Type B pancreatic cell (in vitro differentiated cells): ENCODE measurements around the gene C22orf15. TPM values are rescaled to one million over a fixed set of nuclear protein-coding genes. Genes with fewer than 3 reads are reported as not detected.

Experiments
- DNase-seq: peaks from one replicate; pipeline ENCODE4 v3.0.0; 2021; ENCODE audit warnings: mixed read lengths; ENCODE audit not compliant: unreplicated experiment; ENCODE audit errors: extremely low spot score
- H3K27ac Mint-ChIP-seq: 2 replicates; pipeline ENCODE4 v1.8.0; 2021; ENCODE audit warnings: mild to moderate bottlenecking, mixed read lengths
- H3K27me3 Mint-ChIP-seq: 2 replicates; pipeline ENCODE4 v1.8.0; 2021; ENCODE audit warnings: mixed read lengths
- H3K36me3 Mint-ChIP-seq: 2 replicates; pipeline ENCODE4 v1.8.0; 2021; ENCODE audit warnings: mixed read lengths
- H3K4me1 Mint-ChIP-seq: one replicate; pipeline ENCODE4 v1.8.0; 2021; ENCODE audit warnings: mixed read lengths; ENCODE audit not compliant: unreplicated experiment
- H3K4me3 Mint-ChIP-seq: 2 replicates; pipeline ENCODE4 v1.8.0; 2021; ENCODE audit warnings: mild to moderate bottlenecking, mixed read lengths
- H3K9me3 Mint-ChIP-seq: 2 replicates; pipeline ENCODE4 v1.8.0; 2021; ENCODE audit warnings: mixed read lengths
- CTCF ChIP-seq: fragments of 200-600 bp; sonication (generic); conservative IDR thresholded peaks from 2 replicates; pipeline ENCODE4 v1.5.0; 2021; ENCODE audit warnings: antibody characterized with exemption, mild to moderate bottlenecking
- total RNA-seq: library from RNA; stranded (reverse); gene quantifications from 2 replicates; pipeline ENCODE4 v1.2.1, GENCODE V29; 2021; ENCODE audit warnings: low replicate concordance

Gene C22orf15
- total RNA-seq, 1 donor from 2014 or later, result 1.7 TPM

GRCh38 chr22:23755711-23756110, 7.1 kb upstream of the C22orf15 start:
- no peak for TF ChIP-seq CTCF
- H3K9me3 Mint-ChIP-seq, result no peaks in the 10 kb centered on the region
- H3K27me3 Mint-ChIP-seq, result no peaks in the 10 kb centered on the region
- no peaks in the 10 kb centered on the region for H3K36me3 Mint-ChIP-seq
- H3K27ac Mint-ChIP-seq, result peak overlapping the region; percentile 42
- no peak overlapping the region for H3K4me3 Mint-ChIP-seq
- no peak for DNase-seq
- H3K4me1 Mint-ChIP-seq, result peaks cover 5% of the 10 kb centered on the region

GRCh38 chr22:23756891-23757290, 5.9 kb upstream of the C22orf15 start:
- Mint-ChIP-seq H3K4me1 (peaks cover 5% of the 10 kb centered on the region), H3K36me3 (no peaks in the 10 kb centered on the region), H3K4me3 (no peak overlapping the region), H3K27ac (no peak overlapping the region), H3K9me3 (no peaks in the 10 kb centered on the region), H3K27me3 (no peaks in the 10 kb centered on the region)
- DNase-seq, result no peak
- no peak for TF ChIP-seq CTCF

GRCh38 chr22:23759566-23759965, 3.2 kb upstream of the C22orf15 start:
- Mint-ChIP-seq H3K36me3 (no peaks in the 10 kb centered on the region), H3K4me1 (peaks cover 9% of the 10 kb centered on the region), H3K4me3 (no peak overlapping the region), H3K9me3 (no peaks in the 10 kb centered on the region), H3K27me3 (no peaks in the 10 kb centered on the region), H3K27ac (no peak overlapping the region)
- no peak for TF ChIP-seq CTCF
- DNase-seq, result no peak

GRCh38 chr22:23760056-23760455, 2.7 kb upstream of the C22orf15 start:
- H3K36me3 Mint-ChIP-seq, result no peaks in the 10 kb centered on the region
- H3K27ac Mint-ChIP-seq, result no peak overlapping the region
- no peak for DNase-seq
- H3K4me1 Mint-ChIP-seq, result peaks cover 8% of the 10 kb centered on the region
- no peaks in the 10 kb centered on the region for H3K27me3 Mint-ChIP-seq
- no peak for TF ChIP-seq CTCF
- H3K9me3 Mint-ChIP-seq, result no peaks in the 10 kb centered on the region
- no peak overlapping the region for H3K4me3 Mint-ChIP-seq

GRCh38 chr22:23763579-23763945, 772 bp downstream of the C22orf15 start:
- TF ChIP-seq CTCF, result no peak
- Mint-ChIP-seq H3K4me3 (peak overlapping the region; percentile 47), H3K9me3 (no peaks in the 10 kb centered on the region), H3K27me3 (no peaks in the 10 kb centered on the region), H3K27ac (no peak overlapping the region), H3K36me3 (no peaks in the 10 kb centered on the region), H3K4me1 (peaks cover 4% of the 10 kb centered on the region)
- DNase-seq, result no peak

- Mint-ChIP-seq H3K4me1 (peaks cover 4% of the 10 kb centered on the region), H3K27me3 (no peaks in the 10 kb centered on the region), H3K27ac (no peak overlapping the region), H3K9me3 (no peaks in the 10 kb centered on the region), H3K36me3 (no peaks in the 10 kb centered on the region), H3K4me3 (peak overlapping the region; percentile 47)
- no peak for DNase-seq
- no peak for TF ChIP-seq CTCF
Observed at GRCh38 chr22:23763954-23764353, 1.2 kb downstream of the C22orf15 start.
